NCI-H345 treated with DMSO at 0.1 percent for 48 hours (cell line): ENCODE results near the gene UBE2Z.
"Not testable (repeated sequence)": the region's sequence is repeated elsewhere in the genome, so short reads cannot be mapped to it uniquely, and the experiment has no call there.

Experiments
- DNase-seq: peaks from one replicate; lab custom pipeline; 2025; ENCODE audit not compliant: unreplicated experiment; lab: John Stamatoyannopoulos, UW

UBE2Z gene

GRCh38 chr17:48903401-48903800, 4.8 kb upstream of the UBE2Z start:
- DNase-seq = no peak

- DNase-seq = no peak
These were observed 3.8 kb upstream of the UBE2Z start for GRCh38 chr17:48904428-48904827.

GRCh38 chr17:48905987-48906515, 2.2 kb upstream of the UBE2Z start:
- no peak for DNase-seq

GRCh38 chr17:48907713-48908046, 527 bp upstream of the UBE2Z start:
- no peak for DNase-seq

GRCh38 chr17:48908853-48909394, 717 bp downstream of the UBE2Z start:
- peak; percentile 36 for DNase-seq

- no peak for DNase-seq
These were observed 1.6 kb downstream of the UBE2Z start for GRCh38 chr17:48909783-48910182.

- no peak for DNase-seq
These were observed 2.2 kb downstream of the UBE2Z start for GRCh38 chr17:48910370-48910769.

- no peak for DNase-seq
These were observed 4.3 kb downstream of the UBE2Z start for GRCh38 chr17:48912476-48912875.

- DNase-seq = no peak
These were observed 7.5 kb downstream of the UBE2Z start for GRCh38 chr17:48915459-48916282.

- DNase-seq = no peak
These were observed 17.2 kb downstream of the UBE2Z start for GRCh38 chr17:48925251-48925990.

GRCh38 chr17:48925991-48926342, 17.8 kb downstream of the UBE2Z start:
- DNase-seq = no peak

GRCh38 chr17:48927978-48928745, 20.0 kb downstream of the UBE2Z start:
- DNase-seq = no peak

GRCh38 chr17:48928876-48929811, 20.9 kb downstream of the UBE2Z start:
- DNase-seq = no peak

- no peak for DNase-seq
These were observed 21.6 kb downstream of the UBE2Z start for GRCh38 chr17:48929812-48930165.

GRCh38 chr17:48930435-48930873, 22.2 kb downstream of the UBE2Z start:
- no peak for DNase-seq

GRCh38 chr17:48933035-48933434, 24.8 kb downstream of the UBE2Z start:
- no peak for DNase-seq

GRCh38 chr17:48944515-48945260, 36.5 kb downstream of the UBE2Z start, which contains the start of gene SNF8:
SNF8 (minus strand) TSS chr17:48944842; CDS start chr17:48944734, 108 bp downstream.
- DNase-seq = peak; percentile 65

- not testable (repeated sequence) for DNase-seq
These were observed 37.0 kb downstream of the UBE2Z start for GRCh38 chr17:48945261-48945651.

- DNase-seq = no peak
These were observed 43.4 kb downstream of the UBE2Z start for GRCh38 chr17:48951572-48951971.
